ENCODE results near the gene SNX6. TPM values are rescaled to one million over a fixed set of nuclear protein-coding genes. Genes with fewer than 3 reads are reported as not detected.

The SNX6 gene
- total RNA-seq, 1 experiment from 2014 or later = 69.3 TPM

DNA sequence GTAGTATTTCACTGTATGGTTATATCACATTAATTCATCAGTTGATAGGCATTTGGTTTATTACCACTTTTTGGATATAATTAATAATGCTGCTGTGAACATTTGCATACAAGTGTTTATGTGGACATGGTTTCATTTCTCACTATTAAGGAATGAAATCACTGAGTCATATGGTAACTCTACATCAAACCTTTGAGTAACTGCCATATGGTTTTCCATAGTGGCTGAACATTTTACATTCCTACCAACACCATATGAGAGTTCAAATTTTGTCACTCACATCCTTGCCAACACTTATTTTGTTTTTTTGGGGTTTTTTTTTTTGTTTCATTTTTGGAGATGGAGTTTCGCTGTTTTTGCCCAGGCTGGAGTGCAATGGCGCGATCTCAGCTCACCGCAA is 60.2 kb downstream of the SNX6 start:
- no peak overlapping the region for H3K27ac Mint-ChIP-seq
- no peak overlapping the region for H3K27ac ChIP-seq (ENCODE audit: insufficient read length, low read depth, low read length)

More for the DNA sequence above, 60.2 kb downstream of the SNX6 start:
- H3K79me2 ChIP-seq (ENCODE audit: insufficient read depth, low read length) = no peaks in the 10 kb centered on the region
- no peak overlapping the region for H3K9ac ChIP-seq (ENCODE audit: extremely low read depth, insufficient read length, low read length)
- no peak overlapping the region for H4K8ac ChIP-seq (replicated peaks; ENCODE audit: insufficient read length, low read depth, low read length)
- H2BK120ac ChIP-seq (ENCODE audit: low read depth, low read length, poor library complexity, severe bottlenecking) = no peak overlapping the region
- H3K79me1 ChIP-seq (ENCODE audit: insufficient read depth, low read depth, low read length, poor library complexity, severe bottlenecking) = no peaks in the 10 kb centered on the region
- no CpG with 5 or more reads among the region's 4 CpGs for WGBS (ENCODE audit: extremely low coverage, insufficient read length, low lambda C conversion rate)
- H3K4me2 ChIP-seq (ENCODE audit: insufficient read depth, insufficient read length, low read length) = no peak overlapping the region
- H3K23me2 ChIP-seq (ENCODE audit: insufficient read length, low read depth, low read length, poor library complexity, severe bottlenecking) = no peaks in the 10 kb centered on the region
- DNase-seq = no peak
- no peaks in the 10 kb centered on the region for H4K20me1 ChIP-seq (ENCODE audit: control insufficient read depth, insufficient read depth, insufficient read length)
- no peak overlapping the region for H2AFZ ChIP-seq (ENCODE audit: low read length)
- H3K18ac ChIP-seq (ENCODE audit: insufficient read length, low read depth, low read length) = no peak overlapping the region
- no peak overlapping the region for H2BK15ac ChIP-seq (ENCODE audit: low read depth, low read length)
- H3K9me3 ChIP-seq (ENCODE audit: control insufficient read depth, low read depth, low read length) = no peaks in the 10 kb centered on the region
- H2BK12ac ChIP-seq (ENCODE audit: insufficient read length, low read depth, low read length) = no peak overlapping the region
- H3K4me1 ChIP-seq (ENCODE audit: insufficient read depth, low read length) = no peaks in the 10 kb centered on the region
- H3K4me1 Mint-ChIP-seq = no peaks in the 10 kb centered on the region
- no peak overlapping the region for H2BK20ac ChIP-seq (ENCODE audit: low read depth, low read length, poor library complexity, severe bottlenecking)
- no peaks in the 10 kb centered on the region for H3K9me3 Mint-ChIP-seq
- H4K91ac ChIP-seq (ENCODE audit: insufficient read length, low read depth, low read length) = no peak overlapping the region
- no peak overlapping the region for H3K56ac ChIP-seq (ENCODE audit: insufficient read length, low read depth, low read length)
- no peak overlapping the region for H3K4ac ChIP-seq (ENCODE audit: low read depth, low read length)
- H3K14ac ChIP-seq (ENCODE audit: insufficient read depth, low read length) = no peak overlapping the region
- no peak overlapping the region for H3K23ac ChIP-seq (ENCODE audit: insufficient read length, low read depth, low read length)
- H3K4me3 Mint-ChIP-seq = no peak overlapping the region
- TF ChIP-seq, protein P1, sequence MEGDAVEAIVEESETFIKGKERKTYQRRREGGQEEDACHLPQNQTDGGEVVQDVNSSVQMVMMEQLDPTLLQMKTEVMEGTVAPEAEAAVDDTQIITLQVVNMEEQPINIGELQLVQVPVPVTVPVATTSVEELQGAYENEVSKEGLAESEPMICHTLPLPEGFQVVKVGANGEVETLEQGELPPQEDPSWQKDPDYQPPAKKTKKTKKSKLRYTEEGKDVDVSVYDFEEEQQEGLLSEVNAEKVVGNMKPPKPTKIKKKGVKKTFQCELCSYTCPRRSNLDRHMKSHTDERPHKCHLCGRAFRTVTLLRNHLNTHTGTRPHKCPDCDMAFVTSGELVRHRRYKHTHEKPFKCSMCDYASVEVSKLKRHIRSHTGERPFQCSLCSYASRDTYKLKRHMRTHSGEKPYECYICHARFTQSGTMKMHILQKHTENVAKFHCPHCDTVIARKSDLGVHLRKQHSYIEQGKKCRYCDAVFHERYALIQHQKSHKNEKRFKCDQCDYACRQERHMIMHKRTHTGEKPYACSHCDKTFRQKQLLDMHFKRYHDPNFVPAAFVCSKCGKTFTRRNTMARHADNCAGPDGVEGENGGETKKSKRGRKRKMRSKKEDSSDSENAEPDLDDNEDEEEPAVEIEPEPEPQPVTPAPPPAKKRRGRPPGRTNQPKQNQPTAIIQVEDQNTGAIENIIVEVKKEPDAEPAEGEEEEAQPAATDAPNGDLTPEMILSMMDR (conservative IDR thresholded peaks at IDR 0.05) = no peak
- H2BK5ac ChIP-seq (ENCODE audit: insufficient read length, low read length) = no peak overlapping the region
- peaks cover 16 to 65% (median 42%) of the 10 kb centered on the region in 3 experiments for H3K36me3 Mint-ChIP-seq (ENCODE audit: insufficient read depth in 1 of 3, low read depth in 3 of 3)
- H3T11ph ChIP-seq (ENCODE audit: low read length) = no peak overlapping the region
- no peaks in the 10 kb centered on the region; the same call in 1 of the 2 replicates for H3K27me3 Mint-ChIP-seq (ENCODE audit: low read depth)
- no peak overlapping the region for H2AK5ac ChIP-seq (ENCODE audit: insufficient read length, low read length)
- no peak overlapping the region for H4K5ac ChIP-seq (ENCODE audit: insufficient read length, low read depth, low read length)
- H3K27me3 ChIP-seq (ENCODE audit: insufficient read depth, low read length) = no peaks in the 10 kb centered on the region

Measured in H9 (cell line).